ENCODE measurements around the gene UBE2E2.

Gene UBE2E2

GRCh38 chr3:23271876-23272741 is 69.0 kb downstream of the UBE2E2 start:
- no peak overlapping the region for H3K4me3 Mint-ChIP-seq
- H3K27ac Mint-ChIP-seq: no peak overlapping the region
- no peak for ATAC-seq

GRCh38 chr3:23272820-23273219 is 69.7 kb downstream of the UBE2E2 start:
- H3K4me1 Mint-ChIP-seq: peaks cover 44% of the 10 kb centered on the region
- peaks cover 21% of the 10 kb centered on the region for H3K36me3 Mint-ChIP-seq
- H3K27me3 Mint-ChIP-seq: no peaks in the 10 kb centered on the region
- H3K9me3 Mint-ChIP-seq: peaks cover 6% of the 10 kb centered on the region
- no peak overlapping the region for H3K4me3 Mint-ChIP-seq
- no peak for ATAC-seq
- no peak overlapping the region for H3K27ac Mint-ChIP-seq

More at GRCh38 chr3:23271876-23272741, 69.0 kb downstream of the UBE2E2 start:
- peaks cover 44% of the 10 kb centered on the region for H3K4me1 Mint-ChIP-seq
- H3K9me3 Mint-ChIP-seq: peaks cover 6% of the 10 kb centered on the region
- peaks cover 21% of the 10 kb centered on the region for H3K36me3 Mint-ChIP-seq
- H3K27me3 Mint-ChIP-seq: no peaks in the 10 kb centered on the region

- Mint-ChIP-seq H3K9me3 (peaks cover 6% of the 10 kb centered on the region), H3K27ac (no peak overlapping the region), H3K4me3 (no peak overlapping the region), H3K36me3 (peaks cover 20% of the 10 kb centered on the region), H3K27me3 (no peaks in the 10 kb centered on the region), H3K4me1 (peaks cover 45% of the 10 kb centered on the region)
- no peak for ATAC-seq
These were observed 71.9 kb downstream of the UBE2E2 start for GRCh38 chr3:23275061-23275460.

DNA sequence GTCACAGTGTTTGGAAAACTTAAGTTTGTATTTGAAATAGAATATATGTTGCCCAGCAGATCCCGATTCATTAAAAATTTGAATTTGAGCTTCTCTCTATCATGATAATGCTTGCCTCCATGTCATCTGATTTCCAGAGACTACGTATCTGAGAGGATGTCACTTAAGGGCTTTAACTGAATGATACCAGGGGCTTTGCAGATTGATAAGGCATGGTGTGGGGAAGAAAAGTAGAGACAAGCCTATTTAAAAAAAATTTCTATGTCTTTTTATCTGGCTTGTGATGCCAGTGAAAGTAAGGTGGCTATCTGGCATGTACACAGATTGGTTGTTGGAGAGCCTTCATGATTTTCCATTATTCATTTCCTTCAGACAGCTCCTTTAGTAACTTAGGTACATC is 72.7 kb downstream of the UBE2E2 start:
- Mint-ChIP-seq H3K36me3 (peaks cover 12% of the 10 kb centered on the region), H3K4me1 (peaks cover 47% of the 10 kb centered on the region), H3K27ac (no peak overlapping the region), H3K4me3 (no peak overlapping the region), H3K27me3 (no peaks in the 10 kb centered on the region), H3K9me3 (peaks cover 6% of the 10 kb centered on the region)
- no peak for ATAC-seq

GRCh38 chr3:23276913-23277658 is 74.0 kb downstream of the UBE2E2 start:
- no peak overlapping the region for H3K27ac Mint-ChIP-seq
- peaks cover 48% of the 10 kb centered on the region for H3K4me1 Mint-ChIP-seq
- H3K4me3 Mint-ChIP-seq: no peak overlapping the region
- peaks cover 3% of the 10 kb centered on the region for H3K9me3 Mint-ChIP-seq
- H3K27me3 Mint-ChIP-seq: no peaks in the 10 kb centered on the region
- peaks cover 6% of the 10 kb centered on the region for H3K36me3 Mint-ChIP-seq
- ATAC-seq: no peak

DNA sequence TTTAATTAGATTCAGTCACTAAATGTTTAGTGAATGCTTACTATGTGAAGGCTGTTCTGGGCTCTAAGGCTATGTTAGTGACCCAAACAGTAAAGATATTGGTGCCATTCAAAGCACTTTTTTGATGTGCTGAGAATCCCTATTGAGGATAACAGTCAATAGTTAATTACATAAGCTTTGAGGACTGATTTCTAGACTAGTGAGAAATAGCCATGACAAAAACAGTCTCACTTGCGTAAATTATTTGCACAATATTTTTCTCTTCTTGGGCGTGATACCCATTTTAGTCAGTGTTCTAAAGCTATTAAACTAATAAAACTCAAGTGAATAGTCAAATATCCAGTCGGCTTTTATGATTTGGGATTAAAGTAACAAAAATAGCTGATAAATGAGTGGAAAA is 74.6 kb downstream of the UBE2E2 start:
- no peaks in the 10 kb centered on the region for H3K9me3 Mint-ChIP-seq
- no peak overlapping the region for H3K4me3 Mint-ChIP-seq
- no peaks in the 10 kb centered on the region for H3K27me3 Mint-ChIP-seq
- no peak overlapping the region for H3K27ac Mint-ChIP-seq
- H3K4me1 Mint-ChIP-seq: peaks cover 42% of the 10 kb centered on the region
- no peak for ATAC-seq
- H3K36me3 Mint-ChIP-seq: peaks cover under 1% of the 10 kb centered on the region

DNA sequence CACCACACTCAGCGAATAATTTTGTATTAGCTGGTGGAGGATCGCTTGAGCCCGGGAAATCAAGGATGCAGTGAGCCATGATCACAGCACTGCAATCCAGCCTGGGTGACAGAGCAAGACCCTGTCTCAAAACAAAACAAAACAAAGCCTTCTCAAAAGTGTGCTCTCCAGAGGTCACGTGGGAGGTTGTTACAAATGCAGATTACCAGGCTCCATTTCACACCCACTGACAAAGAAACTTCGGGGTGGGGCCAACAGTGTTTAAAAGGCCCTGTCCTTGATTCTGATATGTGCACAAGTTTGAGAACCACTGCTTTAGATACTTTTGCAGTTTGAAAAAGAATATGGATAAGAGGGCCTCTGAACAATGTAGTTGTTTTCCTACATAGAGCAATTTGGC is 80.5 kb downstream of the UBE2E2 start:
- ATAC-seq: no peak
- H3K9me3 Mint-ChIP-seq: peaks cover 6% of the 10 kb centered on the region
- no peaks in the 10 kb centered on the region for H3K27me3 Mint-ChIP-seq
- H3K36me3 Mint-ChIP-seq: peaks cover 28% of the 10 kb centered on the region
- H3K4me1 Mint-ChIP-seq: peaks cover 53% of the 10 kb centered on the region
- H3K27ac Mint-ChIP-seq: no peak overlapping the region
- no peak overlapping the region for H3K4me3 Mint-ChIP-seq

GRCh38 chr3:23288286-23288685 is 85.2 kb downstream of the UBE2E2 start:
- peaks cover 38% of the 10 kb centered on the region for H3K4me1 Mint-ChIP-seq
- peaks cover 6% of the 10 kb centered on the region for H3K9me3 Mint-ChIP-seq
- no peak for ATAC-seq
- peaks cover 28% of the 10 kb centered on the region for H3K36me3 Mint-ChIP-seq
- H3K27ac Mint-ChIP-seq: no peak overlapping the region
- H3K4me3 Mint-ChIP-seq: no peak overlapping the region
- no peaks in the 10 kb centered on the region for H3K27me3 Mint-ChIP-seq

- H3K27ac Mint-ChIP-seq: no peak overlapping the region
- no peak for ATAC-seq
- H3K36me3 Mint-ChIP-seq: peaks cover 28% of the 10 kb centered on the region
- no peak overlapping the region for H3K4me3 Mint-ChIP-seq
- H3K27me3 Mint-ChIP-seq: no peaks in the 10 kb centered on the region
- peaks cover 6% of the 10 kb centered on the region for H3K9me3 Mint-ChIP-seq
- H3K4me1 Mint-ChIP-seq: peaks cover 38% of the 10 kb centered on the region
These were observed 85.6 kb downstream of the UBE2E2 start for GRCh38 chr3:23288715-23289114.

GRCh38 chr3:23292432-23292831 is 89.3 kb downstream of the UBE2E2 start:
- no peak overlapping the region for H3K4me3 Mint-ChIP-seq
- no peak overlapping the region for H3K27ac Mint-ChIP-seq
- peaks cover 3% of the 10 kb centered on the region for H3K9me3 Mint-ChIP-seq
- peaks cover 29% of the 10 kb centered on the region for H3K4me1 Mint-ChIP-seq
- ATAC-seq: no peak
- H3K27me3 Mint-ChIP-seq: no peaks in the 10 kb centered on the region
- H3K36me3 Mint-ChIP-seq: peaks cover 14% of the 10 kb centered on the region

- no peaks in the 10 kb centered on the region for H3K27me3 Mint-ChIP-seq
- peaks cover 21% of the 10 kb centered on the region for H3K4me1 Mint-ChIP-seq
- peaks cover 15% of the 10 kb centered on the region for H3K36me3 Mint-ChIP-seq
- peak overlapping the region; percentile 54 for H3K4me3 Mint-ChIP-seq
- ATAC-seq: no peak
- H3K27ac Mint-ChIP-seq: peak overlapping the region; percentile 54
- peaks cover 7% of the 10 kb centered on the region for H3K9me3 Mint-ChIP-seq
These were observed 91.8 kb downstream of the UBE2E2 start for GRCh38 chr3:23294770-23295387.

- H3K27me3 Mint-ChIP-seq: no peaks in the 10 kb centered on the region
- H3K36me3 Mint-ChIP-seq: peaks cover 21% of the 10 kb centered on the region
- no peak overlapping the region for H3K27ac Mint-ChIP-seq
- peaks cover 7% of the 10 kb centered on the region for H3K9me3 Mint-ChIP-seq
- ATAC-seq: no peak
- peaks cover 34% of the 10 kb centered on the region for H3K4me1 Mint-ChIP-seq
- no peak overlapping the region for H3K4me3 Mint-ChIP-seq
These were observed 98.7 kb downstream of the UBE2E2 start for GRCh38 chr3:23301819-23302218.

DNA sequence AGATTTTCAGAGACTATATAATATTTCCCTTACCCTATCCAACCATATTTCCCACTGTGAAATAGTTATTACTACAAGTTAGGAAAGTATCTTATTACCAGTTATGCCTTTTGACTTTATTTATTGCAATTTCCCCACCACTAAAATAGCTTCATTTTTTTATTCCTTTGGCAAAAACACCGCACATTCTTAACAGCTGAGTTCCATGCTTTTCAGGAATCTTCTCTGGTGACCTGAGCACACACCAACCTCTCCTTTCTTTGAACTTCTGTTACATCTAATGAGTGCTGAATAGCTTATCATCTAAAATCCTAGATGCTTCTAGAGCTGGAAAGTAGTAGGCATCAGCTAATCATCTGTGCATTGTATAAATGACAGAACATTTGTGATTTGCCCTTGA is 99.1 kb downstream of the UBE2E2 start:
- H3K9me3 Mint-ChIP-seq: peaks cover 7% of the 10 kb centered on the region
- no peak overlapping the region for H3K4me3 Mint-ChIP-seq
- no peaks in the 10 kb centered on the region for H3K27me3 Mint-ChIP-seq
- H3K4me1 Mint-ChIP-seq: peaks cover 34% of the 10 kb centered on the region
- H3K36me3 Mint-ChIP-seq: peaks cover 19% of the 10 kb centered on the region
- ATAC-seq: no peak
- no peak overlapping the region for H3K27ac Mint-ChIP-seq

DNA sequence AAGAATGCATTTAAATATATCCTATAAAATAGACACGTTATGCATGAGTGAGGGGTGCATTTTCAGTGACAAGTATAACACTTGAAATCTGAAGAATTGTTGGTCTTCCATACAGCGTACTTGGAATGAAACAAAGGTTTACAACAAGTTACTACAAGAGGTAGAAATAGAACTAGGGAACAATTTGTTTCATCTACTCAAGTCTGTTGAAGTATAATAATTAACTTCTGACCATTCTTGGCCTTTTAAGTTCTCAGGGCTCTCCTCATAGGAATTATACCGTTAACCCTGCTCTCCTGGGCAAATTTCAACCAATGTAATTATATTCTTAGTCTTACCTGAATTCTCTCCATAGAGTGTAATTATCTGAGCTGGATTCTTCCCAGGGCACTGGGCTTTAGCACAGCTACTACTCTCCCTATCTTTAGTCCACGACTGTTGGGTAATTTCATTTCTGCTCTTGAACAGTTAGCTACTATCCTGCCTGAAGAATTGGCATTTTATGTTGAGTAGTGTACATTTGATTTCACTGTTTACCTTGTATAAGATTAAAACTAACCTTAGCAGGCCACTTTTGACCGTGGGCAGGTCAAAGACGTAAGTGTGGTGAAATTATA is 100.6 kb downstream of the UBE2E2 start:
- no peaks in the 10 kb centered on the region for H3K27me3 Mint-ChIP-seq
- ATAC-seq: no peak
- H3K36me3 Mint-ChIP-seq: peaks cover 19% of the 10 kb centered on the region
- H3K9me3 Mint-ChIP-seq: peaks cover 7% of the 10 kb centered on the region
- H3K27ac Mint-ChIP-seq: no peak overlapping the region
- H3K4me1 Mint-ChIP-seq: peaks cover 36% of the 10 kb centered on the region
- H3K4me3 Mint-ChIP-seq: no peak overlapping the region

GRCh38 chr3:23304424-23304823 is 101.3 kb downstream of the UBE2E2 start:
- no peak for ATAC-seq
- Mint-ChIP-seq H3K36me3 (peaks cover 19% of the 10 kb centered on the region), H3K27me3 (no peaks in the 10 kb centered on the region), H3K27ac (no peak overlapping the region), H3K9me3 (peaks cover 1% of the 10 kb centered on the region), H3K4me1 (peaks cover 35% of the 10 kb centered on the region), H3K4me3 (no peak overlapping the region)
